LNCaP clone FGC (cell line): ENCODE measurements around the gene FREM2.
A peak's percentile ranks its signal among the peaks of the same experiment; 100 is the strongest.

Experiments
- DNase-seq: peaks from one replicate; pipeline ENCODE4 v3.0.0-alpha.2; 2011; ENCODE audit warnings: low read depth
- H3K4me3 ChIP-seq: 2 replicates; pipeline ENCODE4 v1.5.1; 2011; ENCODE audit warnings: mild to moderate bottlenecking, low read depth, low read length, control low read depth
- TF ChIP-seq, protein P1 (sequence below): IDR thresholded peaks from 2 replicates; pipeline ENCODE4 v1.5.1; 2012; ENCODE audit warnings: mild to moderate bottlenecking; ENCODE audit not compliant: control insufficient read depth, insufficient read depth; ENCODE audit errors: extremely low read depth

Gene FREM2

GRCh38 chr13:38769526-38769925, 82.6 kb downstream of the FREM2 start:
- TF ChIP-seq, protein P1, sequence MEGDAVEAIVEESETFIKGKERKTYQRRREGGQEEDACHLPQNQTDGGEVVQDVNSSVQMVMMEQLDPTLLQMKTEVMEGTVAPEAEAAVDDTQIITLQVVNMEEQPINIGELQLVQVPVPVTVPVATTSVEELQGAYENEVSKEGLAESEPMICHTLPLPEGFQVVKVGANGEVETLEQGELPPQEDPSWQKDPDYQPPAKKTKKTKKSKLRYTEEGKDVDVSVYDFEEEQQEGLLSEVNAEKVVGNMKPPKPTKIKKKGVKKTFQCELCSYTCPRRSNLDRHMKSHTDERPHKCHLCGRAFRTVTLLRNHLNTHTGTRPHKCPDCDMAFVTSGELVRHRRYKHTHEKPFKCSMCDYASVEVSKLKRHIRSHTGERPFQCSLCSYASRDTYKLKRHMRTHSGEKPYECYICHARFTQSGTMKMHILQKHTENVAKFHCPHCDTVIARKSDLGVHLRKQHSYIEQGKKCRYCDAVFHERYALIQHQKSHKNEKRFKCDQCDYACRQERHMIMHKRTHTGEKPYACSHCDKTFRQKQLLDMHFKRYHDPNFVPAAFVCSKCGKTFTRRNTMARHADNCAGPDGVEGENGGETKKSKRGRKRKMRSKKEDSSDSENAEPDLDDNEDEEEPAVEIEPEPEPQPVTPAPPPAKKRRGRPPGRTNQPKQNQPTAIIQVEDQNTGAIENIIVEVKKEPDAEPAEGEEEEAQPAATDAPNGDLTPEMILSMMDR: no peak
- no peak overlapping the region for H3K4me3 ChIP-seq
- no peak for DNase-seq

- no peak overlapping the region for H3K4me3 ChIP-seq
- TF ChIP-seq, protein P1: no peak
- no peak for DNase-seq
These were observed 88.2 kb downstream of the FREM2 start for GRCh38 chr13:38775085-38775484.

DNA sequence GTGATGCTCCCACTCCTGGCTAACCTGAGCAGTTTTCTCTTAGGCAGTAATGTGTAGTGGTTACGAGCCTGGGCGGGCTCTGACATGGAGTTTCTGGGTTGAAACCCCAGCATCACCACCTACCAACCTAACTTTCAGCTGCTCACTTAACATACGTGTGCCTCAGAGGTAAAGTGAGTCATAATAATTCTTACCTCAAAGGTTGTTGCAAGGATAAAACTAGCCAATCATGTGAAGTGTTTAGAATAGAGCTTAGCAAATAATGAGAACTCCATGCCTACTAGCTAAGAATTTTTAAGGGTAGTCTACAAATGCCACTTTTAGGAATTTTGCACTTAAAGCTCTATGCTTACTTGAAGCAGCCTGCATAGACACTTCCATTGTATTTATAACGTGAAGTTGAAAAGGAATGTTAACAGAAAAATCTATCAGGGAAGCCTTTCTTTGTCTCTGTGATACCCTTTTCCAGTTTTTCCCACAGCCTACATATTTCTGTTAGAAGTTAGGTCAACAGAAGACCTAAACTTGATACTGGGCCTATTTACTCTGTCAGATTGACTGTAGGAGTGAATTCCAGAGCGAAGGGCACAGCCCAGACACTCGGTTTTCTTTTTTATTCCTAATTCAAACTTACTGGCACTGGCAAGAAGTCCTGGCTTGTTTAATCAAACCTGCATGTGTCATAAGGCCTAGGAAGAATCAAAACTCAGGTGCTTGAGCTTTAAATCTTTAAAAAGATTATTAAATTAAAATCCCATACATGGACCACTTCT, 90.7 kb downstream of the FREM2 start:
- no peak overlapping the region for H3K4me3 ChIP-seq
- TF ChIP-seq, protein P1: no peak
- no peak for DNase-seq

DNA sequence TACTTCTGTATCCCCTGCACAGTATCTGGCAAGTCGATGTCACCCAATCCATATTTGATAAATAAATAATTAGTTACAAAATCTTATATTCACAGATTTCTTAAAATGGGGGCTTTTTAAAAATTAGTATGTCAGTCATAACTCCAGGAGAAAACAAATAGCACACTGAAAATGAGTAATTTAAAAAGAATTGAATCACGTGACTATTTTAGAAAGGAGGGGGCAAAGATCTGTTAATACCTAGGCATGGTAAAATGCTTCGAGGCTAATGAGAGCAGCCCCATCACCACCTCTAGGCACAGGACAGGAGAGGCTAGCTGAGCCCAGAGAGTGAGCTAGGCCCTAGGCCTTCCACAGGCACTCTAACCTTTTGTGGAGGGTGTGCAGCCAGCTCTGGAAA, 94.7 kb downstream of the FREM2 start:
- DNase-seq: no peak
- H3K4me3 ChIP-seq: no peak overlapping the region
- TF ChIP-seq, protein P1: no peak

DNA sequence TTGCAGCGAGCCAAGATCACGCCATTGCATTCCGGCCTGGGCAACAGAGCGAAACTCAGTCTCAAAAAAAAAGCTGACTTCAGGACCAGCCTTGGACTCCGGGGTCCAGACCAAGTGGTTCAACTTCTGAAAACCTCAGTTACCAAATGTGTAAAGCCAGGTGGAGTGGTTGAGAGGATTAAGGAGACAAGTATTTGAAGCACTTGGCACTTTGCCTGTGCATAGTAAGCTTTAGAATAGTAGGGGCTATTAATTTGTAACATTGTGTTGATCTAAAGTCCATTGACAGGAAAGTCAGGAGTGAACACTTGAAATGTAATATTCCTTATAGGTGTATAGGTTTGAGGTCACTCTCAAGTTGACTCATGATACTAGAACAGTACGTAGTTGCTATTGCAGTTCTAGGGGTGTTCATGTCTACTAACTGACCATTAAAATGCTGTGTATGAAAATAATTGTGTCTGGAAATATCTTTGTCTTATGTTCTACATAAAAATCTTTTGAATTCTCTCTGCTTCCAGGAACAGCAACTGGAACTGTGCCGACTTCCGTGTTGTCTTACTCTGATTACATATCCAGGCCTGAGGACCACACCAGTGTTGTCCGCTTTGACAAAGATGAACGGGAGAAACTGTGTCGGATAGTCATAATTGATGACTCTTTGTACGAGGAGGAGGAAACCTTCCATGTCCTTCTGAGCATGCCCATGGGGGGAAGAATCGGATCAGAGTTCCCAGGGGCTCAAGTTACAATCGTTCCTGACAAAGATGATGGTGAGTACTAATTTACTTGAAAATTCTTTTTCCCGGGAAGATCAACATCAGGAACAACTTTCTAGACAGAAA, 97.4 kb downstream of the FREM2 start:
- no peak overlapping the region for H3K4me3 ChIP-seq
- peak; percentile 1 for DNase-seq
- TF ChIP-seq, protein P1: no peak

DNA sequence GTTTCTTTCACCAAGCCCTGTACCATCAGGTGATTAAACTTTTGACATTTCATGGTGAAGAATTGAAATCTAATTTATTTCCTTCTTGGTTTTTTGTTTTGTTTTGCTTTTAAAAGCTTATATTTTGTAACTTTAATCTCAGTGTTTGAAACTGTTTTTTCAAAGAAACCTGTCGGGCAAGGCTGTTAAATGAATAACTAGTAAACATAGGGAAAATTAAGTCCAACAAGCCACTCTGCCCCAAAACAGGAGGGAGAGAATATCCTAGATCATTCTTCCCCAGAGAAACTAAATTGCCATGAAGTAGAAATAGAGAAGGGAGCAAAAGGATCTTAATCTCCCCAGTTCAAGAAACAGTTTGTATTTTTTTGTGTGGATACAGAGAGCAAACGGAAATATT, 98.2 kb downstream of the FREM2 start:
- TF ChIP-seq, protein P1: no peak
- DNase-seq: no peak
- no peak overlapping the region for H3K4me3 ChIP-seq

DNA sequence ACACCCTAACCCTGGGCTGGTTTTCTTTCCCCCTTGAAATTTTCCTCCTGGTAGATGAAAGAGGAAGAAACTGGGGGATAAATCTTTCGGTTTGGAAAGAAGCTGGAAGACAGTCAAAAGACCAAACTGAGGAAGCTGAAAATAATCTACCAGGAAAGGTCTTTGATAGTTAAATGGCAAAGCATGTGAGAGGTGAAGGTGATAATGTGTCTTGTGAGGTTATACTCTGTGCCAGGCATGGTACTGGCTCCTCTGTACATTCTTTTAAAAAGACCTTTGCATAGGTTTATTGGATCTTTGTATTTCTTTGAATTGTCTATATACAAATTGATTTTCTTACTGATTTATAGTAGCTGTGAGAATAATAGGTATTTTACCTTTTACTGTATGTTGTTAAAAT, 98.6 kb downstream of the FREM2 start:
- TF ChIP-seq, protein P1: no peak
- no peak for DNase-seq
- no peak overlapping the region for H3K4me3 ChIP-seq
